Right lobe of liver (tissue), 4 donors: Measurements from ENCODE around the gene FAM169A.

Source experiments
- POLR2A ChIP-seq: fragments of 450-650 bp; IDR thresholded peaks from one replicate; pipeline ENCODE4 v1.6.1; 2017; ENCODE audit warnings: antibody characterized with exemption, mild to moderate bottlenecking
- TF ChIP-seq, protein P1 (sequence below), 4 donors: fragments of 200-600 bp in 3 of 4; fragments of 450-650 bp in 1 of 4; IDR thresholded peaks; one replicate each; pipeline versions ENCODE4 v1.5.1 to v1.8.0; 2016 to 2022; ENCODE audit warnings: antibody characterized with exemption in 4 of 4, mild to moderate bottlenecking in 2 of 4
- donor health status: DM: no; HTN: no; CAD: no.
- donor health status: DM: no; HTN: no; CAD: no.
- donor health status: DM: no; HTN: yes; CAD: no.

DNA sequence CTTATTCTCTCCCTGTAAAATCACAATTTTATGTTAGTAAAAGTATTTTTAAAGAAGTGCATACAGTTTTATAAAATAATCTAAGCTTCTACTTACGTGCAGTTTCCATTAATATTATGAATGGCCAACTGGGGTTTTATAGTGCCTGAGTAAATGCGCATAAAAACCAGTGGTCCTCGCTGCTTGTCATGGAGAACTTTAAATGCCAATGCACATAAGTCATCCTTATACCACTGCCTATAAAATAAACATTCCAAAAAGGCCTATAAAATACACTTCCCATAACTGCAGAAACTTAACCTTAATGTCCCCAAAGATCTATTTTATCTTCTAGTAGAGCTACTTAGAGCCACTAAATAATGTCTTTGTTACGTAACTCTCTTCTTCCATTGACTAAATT is 127.8 kb downstream of the FAM169A start:
- TF ChIP-seq POLR2A = no peak
- TF ChIP-seq, protein P1, sequence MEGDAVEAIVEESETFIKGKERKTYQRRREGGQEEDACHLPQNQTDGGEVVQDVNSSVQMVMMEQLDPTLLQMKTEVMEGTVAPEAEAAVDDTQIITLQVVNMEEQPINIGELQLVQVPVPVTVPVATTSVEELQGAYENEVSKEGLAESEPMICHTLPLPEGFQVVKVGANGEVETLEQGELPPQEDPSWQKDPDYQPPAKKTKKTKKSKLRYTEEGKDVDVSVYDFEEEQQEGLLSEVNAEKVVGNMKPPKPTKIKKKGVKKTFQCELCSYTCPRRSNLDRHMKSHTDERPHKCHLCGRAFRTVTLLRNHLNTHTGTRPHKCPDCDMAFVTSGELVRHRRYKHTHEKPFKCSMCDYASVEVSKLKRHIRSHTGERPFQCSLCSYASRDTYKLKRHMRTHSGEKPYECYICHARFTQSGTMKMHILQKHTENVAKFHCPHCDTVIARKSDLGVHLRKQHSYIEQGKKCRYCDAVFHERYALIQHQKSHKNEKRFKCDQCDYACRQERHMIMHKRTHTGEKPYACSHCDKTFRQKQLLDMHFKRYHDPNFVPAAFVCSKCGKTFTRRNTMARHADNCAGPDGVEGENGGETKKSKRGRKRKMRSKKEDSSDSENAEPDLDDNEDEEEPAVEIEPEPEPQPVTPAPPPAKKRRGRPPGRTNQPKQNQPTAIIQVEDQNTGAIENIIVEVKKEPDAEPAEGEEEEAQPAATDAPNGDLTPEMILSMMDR (IDR thresholded peaks at IDR 0.05) = no peak
